Measurements from ENCODE around the gene C7. TPM values are rescaled to one million over a fixed set of nuclear protein-coding genes. Genes with fewer than 3 reads are reported as not detected.

Gene C7
- total RNA-seq, 1 donor from 2014 or later = not detected

GRCh38 chr5:40957048-40957447 is 47.8 kb downstream of the C7 start:
- H3K36me3 Mint-ChIP-seq (ENCODE audit: unreplicated experiment) = no peaks in the 10 kb centered on the region
- H3K27me3 Mint-ChIP-seq (ENCODE audit: unreplicated experiment) = no peaks in the 10 kb centered on the region
- H3K4me1 Mint-ChIP-seq (ENCODE audit: unreplicated experiment) = no peaks in the 10 kb centered on the region
- no peak overlapping the region for H3K27ac Mint-ChIP-seq (ENCODE audit: unreplicated experiment)
- TF ChIP-seq CTCF (IDR thresholded peaks at IDR 0.05) = no peak
- H3K9me3 Mint-ChIP-seq (ENCODE audit: unreplicated experiment) = peaks cover 6% of the 10 kb centered on the region
- DNase-seq (ENCODE audit: extremely low spot score, unreplicated experiment) = no peak
- no peak overlapping the region for H3K4me3 Mint-ChIP-seq (ENCODE audit: unreplicated experiment)

GRCh38 chr5:40958811-40959210 is 49.5 kb downstream of the C7 start:
- H3K9me3 Mint-ChIP-seq (ENCODE audit: unreplicated experiment) = peaks cover 6% of the 10 kb centered on the region
- no peaks in the 10 kb centered on the region for H3K36me3 Mint-ChIP-seq (ENCODE audit: unreplicated experiment)
- no peaks in the 10 kb centered on the region for H3K27me3 Mint-ChIP-seq (ENCODE audit: unreplicated experiment)
- no peak overlapping the region for H3K4me3 Mint-ChIP-seq (ENCODE audit: unreplicated experiment)
- no peak for TF ChIP-seq CTCF (IDR thresholded peaks at IDR 0.05)
- no peak overlapping the region for H3K27ac Mint-ChIP-seq (ENCODE audit: unreplicated experiment)
- H3K4me1 Mint-ChIP-seq (ENCODE audit: unreplicated experiment) = no peaks in the 10 kb centered on the region
- no peak for DNase-seq (ENCODE audit: extremely low spot score, unreplicated experiment)

- DNase-seq (ENCODE audit: extremely low spot score, unreplicated experiment) = no peak
- Mint-ChIP-seq H3K4me3 (ENCODE audit: unreplicated experiment) (no peak overlapping the region), H3K27me3 (ENCODE audit: unreplicated experiment) (no peaks in the 10 kb centered on the region), H3K9me3 (ENCODE audit: unreplicated experiment) (peaks cover 6% of the 10 kb centered on the region), H3K27ac (ENCODE audit: unreplicated experiment) (no peak overlapping the region), H3K36me3 (ENCODE audit: unreplicated experiment) (no peaks in the 10 kb centered on the region), H3K4me1 (ENCODE audit: unreplicated experiment) (no peaks in the 10 kb centered on the region)
- no peak for TF ChIP-seq CTCF (IDR thresholded peaks at IDR 0.05)
These were observed 50.7 kb downstream of the C7 start for GRCh38 chr5:40960037-40960436.

DNA sequence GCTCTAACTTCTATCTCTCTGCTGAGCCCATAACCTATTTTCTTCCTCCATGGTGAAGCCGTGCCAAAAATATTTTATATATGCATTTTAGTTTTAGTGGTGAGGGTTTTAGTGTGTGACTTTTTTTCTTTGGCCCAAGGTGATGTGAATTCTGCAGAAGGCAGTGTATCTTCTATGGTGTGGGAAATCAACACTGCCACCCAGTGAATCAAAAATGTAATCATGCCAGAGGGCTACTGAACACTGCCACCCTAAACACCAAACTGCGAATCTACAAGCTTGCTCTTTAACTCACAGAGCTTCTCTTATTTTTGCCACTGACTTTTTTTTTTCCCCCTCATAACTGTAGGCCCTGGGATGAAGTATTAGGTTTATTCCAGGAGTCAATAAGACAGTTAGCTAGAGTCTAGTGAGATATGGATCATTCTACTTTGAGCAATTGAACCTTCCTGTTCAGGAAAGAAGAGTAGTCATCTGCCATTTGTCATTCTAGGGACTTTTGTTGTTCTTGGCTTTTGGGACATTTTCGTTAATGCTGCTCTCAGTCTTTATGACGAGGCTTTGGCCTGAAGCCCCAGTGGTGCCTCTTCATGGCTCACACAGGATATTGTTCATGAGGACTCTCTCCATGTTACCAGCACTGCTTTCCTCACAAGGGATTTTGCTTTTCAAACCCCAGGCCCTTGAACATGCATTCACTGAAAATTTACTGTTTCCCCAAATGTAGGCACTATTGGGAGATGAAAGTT is 53.1 kb downstream of the C7 start:
- Mint-ChIP-seq H3K36me3 (ENCODE audit: unreplicated experiment) (no peaks in the 10 kb centered on the region), H3K27ac (ENCODE audit: unreplicated experiment) (no peak overlapping the region), H3K4me1 (ENCODE audit: unreplicated experiment) (no peaks in the 10 kb centered on the region), H3K4me3 (ENCODE audit: unreplicated experiment) (no peak overlapping the region), H3K9me3 (ENCODE audit: unreplicated experiment) (peaks cover 13% of the 10 kb centered on the region), H3K27me3 (ENCODE audit: unreplicated experiment) (no peaks in the 10 kb centered on the region)
- no peak for DNase-seq (ENCODE audit: extremely low spot score, unreplicated experiment)
- TF ChIP-seq CTCF (IDR thresholded peaks at IDR 0.05) = no peak

DNA sequence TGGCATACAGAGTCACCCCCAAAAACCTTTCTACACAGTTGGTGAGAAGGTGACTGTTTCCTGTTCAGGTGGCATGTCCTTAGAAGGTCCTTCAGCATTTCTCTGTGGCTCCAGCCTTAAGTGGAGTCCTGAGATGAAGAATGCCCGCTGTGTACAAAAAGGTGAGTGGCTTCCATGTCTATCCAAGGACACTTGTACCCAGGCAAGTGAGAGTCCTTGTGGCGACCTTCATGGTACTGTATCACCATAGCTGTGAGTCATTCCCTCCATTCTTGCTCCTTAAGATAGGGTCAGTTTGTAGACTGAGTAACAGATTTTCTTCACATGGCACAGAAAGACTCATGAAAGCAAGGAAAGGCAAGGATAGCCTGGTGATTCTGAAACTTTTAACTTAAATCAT is 63.1 kb downstream of the C7 start:
- H3K4me1 Mint-ChIP-seq (ENCODE audit: unreplicated experiment) = no peaks in the 10 kb centered on the region
- no peak overlapping the region for H3K4me3 Mint-ChIP-seq (ENCODE audit: unreplicated experiment)
- no peaks in the 10 kb centered on the region for H3K9me3 Mint-ChIP-seq (ENCODE audit: unreplicated experiment)
- DNase-seq (ENCODE audit: extremely low spot score, unreplicated experiment) = no peak
- no peak for TF ChIP-seq CTCF (IDR thresholded peaks at IDR 0.05)
- no peak overlapping the region for H3K27ac Mint-ChIP-seq (ENCODE audit: unreplicated experiment)
- H3K36me3 Mint-ChIP-seq (ENCODE audit: unreplicated experiment) = no peaks in the 10 kb centered on the region
- peaks cover 2% of the 10 kb centered on the region for H3K27me3 Mint-ChIP-seq (ENCODE audit: unreplicated experiment)
